Right atrium auricular region (tissue), 2 donors: ENCODE data around the gene DNTT. TPM values are rescaled to one million over a fixed set of nuclear protein-coding genes. Genes with fewer than 3 reads are reported as not detected.

Experiments
- DNase-seq: peaks from one replicate; pipeline ENCODE4 v3.0.0-alpha.2; 2019; ENCODE audit warnings: low spot score
- H3K27ac ChIP-seq, 2 donors: fragments of 200-600 bp; sonication (generic); 1 replicate in 1 of 2; 2 replicates in 1 of 2; pipeline ENCODE4 v1.5.1; 2016 to 2019
- H3K27me3 ChIP-seq, 2 donors: fragments of 200-600 bp; sonication (generic); one replicate each; pipeline versions ENCODE4 v1.5.1 to v1.6.0; 2017 to 2019
- H3K36me3 ChIP-seq: fragments of 200-600 bp; sonication (generic); one replicate; pipeline ENCODE4 v1.5.1; 2016
- H3K4me1 ChIP-seq, 2 donors: fragments of 200-600 bp; sonication (generic); one replicate each; pipeline versions ENCODE4 v1.5.1 to v1.6.0; 2017 to 2019
- H3K4me3 ChIP-seq, 2 donors: fragments of 200-600 bp; sonication (generic); 1 replicate in 1 of 2; 2 replicates in 1 of 2; pipeline ENCODE4 v1.5.1; 2017 to 2019; ENCODE audit warnings: mild to moderate bottlenecking in 1 of 2, moderate library complexity in 1 of 2
- H3K9me3 ChIP-seq, 2 donors: fragments of 200-600 bp; sonication (generic); one replicate each; pipeline ENCODE4 v1.5.1; 2019
- total RNA-seq, 2 donors: library from RNA; depleted of rRNA; stranded (reverse); fragments of >200 nt; gene quantifications; one replicate each; pipeline ENCODE4 v1.1.0, GENCODE V29; 2016
- TF ChIP-seq, protein P1 (sequence below), 2 donors: fragments of 200-600 bp; sonication (generic); IDR thresholded peaks; one replicate each; pipeline ENCODE4 v1.5.1; 2019; ENCODE audit warnings: antibody characterized with exemption in 2 of 2

The DNTT gene
- total RNA-seq, 2 donors from 2014 or later, result not detected

DNA sequence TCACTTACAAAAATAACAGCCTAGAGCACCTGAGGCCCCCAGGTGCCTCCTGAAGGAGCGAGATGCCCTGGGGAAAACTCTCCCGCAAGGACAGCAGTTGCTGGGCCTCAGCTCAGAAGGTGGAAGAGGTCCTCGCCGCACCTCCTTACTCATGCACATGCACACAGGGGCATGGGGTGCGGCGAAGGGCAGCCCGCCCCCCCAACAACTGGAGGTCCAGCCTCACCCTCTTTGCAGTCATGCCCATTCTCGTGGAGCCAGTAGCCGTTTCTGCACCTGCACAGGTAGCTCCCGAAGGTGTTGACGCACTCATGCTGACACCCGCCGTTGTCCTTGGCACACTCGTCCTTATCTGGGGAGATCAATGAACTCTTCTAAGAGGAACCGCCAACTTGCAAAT, 74.5 kb downstream of the DNTT start:
- no peaks in the 10 kb centered on the region for H3K27me3 ChIP-seq
- no peaks in the 10 kb centered on the region for H3K36me3 ChIP-seq
- H3K9me3 ChIP-seq, result no peaks in the 10 kb centered on the region
- H3K27ac ChIP-seq, result no peak overlapping the region
- TF ChIP-seq, protein P1, sequence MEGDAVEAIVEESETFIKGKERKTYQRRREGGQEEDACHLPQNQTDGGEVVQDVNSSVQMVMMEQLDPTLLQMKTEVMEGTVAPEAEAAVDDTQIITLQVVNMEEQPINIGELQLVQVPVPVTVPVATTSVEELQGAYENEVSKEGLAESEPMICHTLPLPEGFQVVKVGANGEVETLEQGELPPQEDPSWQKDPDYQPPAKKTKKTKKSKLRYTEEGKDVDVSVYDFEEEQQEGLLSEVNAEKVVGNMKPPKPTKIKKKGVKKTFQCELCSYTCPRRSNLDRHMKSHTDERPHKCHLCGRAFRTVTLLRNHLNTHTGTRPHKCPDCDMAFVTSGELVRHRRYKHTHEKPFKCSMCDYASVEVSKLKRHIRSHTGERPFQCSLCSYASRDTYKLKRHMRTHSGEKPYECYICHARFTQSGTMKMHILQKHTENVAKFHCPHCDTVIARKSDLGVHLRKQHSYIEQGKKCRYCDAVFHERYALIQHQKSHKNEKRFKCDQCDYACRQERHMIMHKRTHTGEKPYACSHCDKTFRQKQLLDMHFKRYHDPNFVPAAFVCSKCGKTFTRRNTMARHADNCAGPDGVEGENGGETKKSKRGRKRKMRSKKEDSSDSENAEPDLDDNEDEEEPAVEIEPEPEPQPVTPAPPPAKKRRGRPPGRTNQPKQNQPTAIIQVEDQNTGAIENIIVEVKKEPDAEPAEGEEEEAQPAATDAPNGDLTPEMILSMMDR (IDR thresholded peaks at IDR 0.05), result no peak
- no peak for DNase-seq
- H3K4me1 ChIP-seq, result peaks cover 0 to 21% of the 10 kb centered on the region in 2 donors
- H3K4me3 ChIP-seq, result no peak overlapping the region

DNA sequence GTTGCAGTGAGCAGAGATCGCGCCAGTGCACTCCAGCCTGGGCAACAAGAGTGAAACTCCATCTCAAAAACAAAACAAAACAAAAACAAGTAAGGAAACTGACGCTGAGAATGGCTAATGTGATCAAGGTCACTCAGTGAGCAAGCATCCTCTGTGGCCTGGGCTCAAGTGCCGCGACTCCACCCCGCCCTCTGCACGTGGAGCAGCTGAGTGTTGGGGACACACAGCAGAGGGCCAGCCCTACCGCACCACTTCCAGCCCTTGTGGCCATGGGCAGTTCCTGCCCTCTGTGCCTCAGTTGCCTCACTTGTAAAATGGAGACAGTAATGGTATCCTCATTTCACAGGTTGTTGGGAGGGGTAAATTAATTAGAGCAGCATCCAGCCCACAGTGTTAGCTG, 75.5 kb downstream of the DNTT start:
- no peaks in the 10 kb centered on the region for H3K36me3 ChIP-seq
- DNase-seq, result no peak
- H3K9me3 ChIP-seq, result no peaks in the 10 kb centered on the region
- peaks cover 0 to 11% of the 10 kb centered on the region in 2 donors for H3K4me1 ChIP-seq
- TF ChIP-seq, protein P1 (IDR thresholded peaks at IDR 0.05), result no peak
- no peak overlapping the region for H3K27ac ChIP-seq
- H3K27me3 ChIP-seq, result no peaks in the 10 kb centered on the region
- H3K4me3 ChIP-seq, result no peak overlapping the region

DNA sequence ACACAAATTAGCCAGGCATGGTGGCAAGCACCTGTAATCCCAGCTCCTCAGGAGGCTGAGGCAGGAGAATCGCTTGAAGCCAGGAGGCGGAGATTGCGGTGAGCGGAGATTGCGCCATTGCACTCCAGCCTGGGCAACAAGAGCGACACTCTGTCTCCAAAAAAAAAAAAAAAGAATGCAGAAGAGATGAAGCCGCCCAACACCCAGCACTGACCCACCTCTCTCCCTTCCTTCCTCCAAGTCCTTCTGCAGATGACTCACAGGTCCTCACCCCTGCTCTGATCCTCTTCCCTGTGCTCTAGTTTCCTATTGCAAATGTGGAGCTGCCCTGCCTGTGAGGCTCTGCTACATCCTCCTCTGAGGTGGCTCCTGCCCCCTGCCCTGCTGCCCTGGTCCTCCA, 76.6 kb downstream of the DNTT start:
- Histone ChIP-seq H3K27ac (no peak overlapping the region), H3K4me3 (no peak overlapping the region), H3K27me3 (no peaks in the 10 kb centered on the region), H3K9me3 (no peaks in the 10 kb centered on the region), H3K4me1 (peaks cover 0 to 7% of the 10 kb centered on the region in 2 donors), H3K36me3 (no peaks in the 10 kb centered on the region)
- no peak for DNase-seq
- TF ChIP-seq, protein P1 (IDR thresholded peaks at IDR 0.05), result no peak

DNA sequence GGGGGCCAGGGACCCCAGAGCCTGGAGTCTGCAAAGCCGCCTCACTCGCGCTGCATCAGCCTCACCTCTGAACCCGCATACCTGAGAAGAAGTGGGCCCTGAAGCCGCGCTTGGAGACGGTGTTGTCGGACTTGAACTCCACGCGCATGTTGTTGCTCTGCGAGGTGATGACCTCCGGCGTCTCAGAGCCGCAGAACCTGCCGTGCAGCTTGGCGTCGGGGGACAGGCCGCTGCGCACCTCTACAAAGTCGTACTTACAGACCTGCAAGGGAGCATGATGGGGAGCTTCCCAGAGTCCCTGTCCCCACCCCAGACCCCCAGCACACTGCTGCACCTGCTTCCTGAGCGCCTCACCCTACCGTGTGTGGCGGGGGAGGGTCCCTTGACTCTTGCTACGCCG, 80.3 kb downstream of the DNTT start:
- H3K4me1 ChIP-seq, result no peaks in the 10 kb centered on the region
- no peak for DNase-seq
- no peaks in the 10 kb centered on the region for H3K9me3 ChIP-seq
- TF ChIP-seq, protein P1 (IDR thresholded peaks at IDR 0.05), result no peak
- no peak overlapping the region for H3K27ac ChIP-seq
- no peaks in the 10 kb centered on the region for H3K36me3 ChIP-seq
- no peak overlapping the region for H3K4me3 ChIP-seq
- no peaks in the 10 kb centered on the region for H3K27me3 ChIP-seq

DNA sequence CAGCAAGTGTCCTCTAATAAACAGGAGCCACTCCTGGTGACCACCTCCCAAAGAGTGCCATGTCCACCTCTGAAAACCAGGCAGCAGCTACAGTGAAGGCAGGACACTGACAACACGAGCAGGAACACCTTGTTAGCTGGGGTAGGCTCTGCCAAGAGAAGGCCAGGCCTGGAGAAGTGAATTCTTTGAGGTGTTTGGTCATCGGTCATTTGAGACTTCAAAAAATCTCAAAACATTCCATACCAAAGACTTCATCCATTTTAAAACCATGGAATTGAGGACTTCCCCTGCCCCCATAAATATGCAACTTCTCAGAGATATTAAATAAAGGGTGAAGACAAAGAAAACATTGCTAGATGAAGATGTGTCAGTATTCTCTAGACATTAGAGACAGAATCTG, 82.9 kb downstream of the DNTT start:
- Histone ChIP-seq H3K4me1 (peaks cover 0 to 13% of the 10 kb centered on the region in 2 donors), H3K27ac (no peak overlapping the region), H3K9me3 (no peaks in the 10 kb centered on the region), H3K36me3 (no peaks in the 10 kb centered on the region), H3K4me3 (no peak overlapping the region), H3K27me3 (no peaks in the 10 kb centered on the region)
- TF ChIP-seq, protein P1 (IDR thresholded peaks at IDR 0.05), result no peak
- no peak for DNase-seq

DNA sequence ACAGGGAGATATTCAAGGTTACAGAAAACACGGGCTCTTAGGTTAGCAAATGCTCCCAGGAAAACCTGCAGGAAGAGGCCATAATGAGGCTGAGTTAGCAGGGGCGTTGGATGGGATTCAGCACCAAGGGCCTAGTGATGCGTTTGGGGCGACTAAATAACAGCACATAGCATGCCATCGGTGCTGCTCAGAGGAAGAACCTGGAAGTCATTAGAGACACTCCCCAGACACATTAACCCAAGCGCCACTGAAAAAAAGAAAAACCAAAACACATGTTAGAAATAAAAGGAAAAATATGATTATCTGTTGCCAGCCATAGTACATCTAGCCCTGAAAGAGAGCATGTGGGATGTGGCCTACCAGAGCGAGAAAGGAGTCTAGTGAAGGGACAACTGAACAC, 83.4 kb downstream of the DNTT start:
- no peak overlapping the region for H3K27ac ChIP-seq
- H3K9me3 ChIP-seq, result no peaks in the 10 kb centered on the region
- no peaks in the 10 kb centered on the region for H3K36me3 ChIP-seq

More for the DNA sequence above, 83.4 kb downstream of the DNTT start:
- Histone ChIP-seq H3K27me3 (no peaks in the 10 kb centered on the region), H3K4me3 (no peak overlapping the region), H3K4me1 (peaks cover 0 to 13% of the 10 kb centered on the region in 2 donors)
- no peak for DNase-seq
- TF ChIP-seq, protein P1 (IDR thresholded peaks at IDR 0.05), result no peak
